Hematopoietic multipotent progenitor cell treated with erythropoietin and hydrocortisone succinate and interleukin-3 and kit ligand, for 17 days (in vitro differentiated cells): Measurements from ENCODE around the gene HOXA1.

Source experiments
- DNase-seq: peaks from one replicate; pipeline ENCODE4 v3.0.0-alpha.2; 2015; ENCODE audit warnings: low spot score

The HOXA1 gene

DNA sequence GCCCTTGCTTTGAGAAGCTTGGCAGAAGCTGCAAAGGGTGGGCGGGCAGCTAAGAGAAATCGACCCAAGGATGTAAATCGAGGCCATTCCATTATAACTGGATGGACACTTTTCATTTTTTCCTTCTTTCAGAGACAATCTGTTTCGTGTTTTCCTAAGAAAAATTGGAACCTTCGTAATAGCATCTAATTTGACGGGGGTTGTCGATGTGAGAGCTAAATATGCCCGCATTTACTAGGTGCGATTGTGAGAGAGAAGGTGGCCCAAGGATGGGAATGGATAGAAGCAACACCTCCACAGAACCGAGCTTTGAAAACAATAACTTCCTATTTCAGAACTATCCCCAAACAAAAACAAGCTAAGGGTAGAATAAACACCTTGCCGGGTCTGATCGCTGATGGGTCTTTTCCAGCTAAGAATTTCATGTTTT is 35.6 kb upstream of the HOXA1 start:
- no peak for DNase-seq

- peak; percentile 33 for DNase-seq
Measured at GRCh38 chr7:27130540-27131389, 35.0 kb upstream of the HOXA1 start, which contains the start of gene HOXA4. TSS of gene HOXA4 (minus strand) at chr7:27130757. CDS start at chr7:27130733, 24 bp downstream.

DNA sequence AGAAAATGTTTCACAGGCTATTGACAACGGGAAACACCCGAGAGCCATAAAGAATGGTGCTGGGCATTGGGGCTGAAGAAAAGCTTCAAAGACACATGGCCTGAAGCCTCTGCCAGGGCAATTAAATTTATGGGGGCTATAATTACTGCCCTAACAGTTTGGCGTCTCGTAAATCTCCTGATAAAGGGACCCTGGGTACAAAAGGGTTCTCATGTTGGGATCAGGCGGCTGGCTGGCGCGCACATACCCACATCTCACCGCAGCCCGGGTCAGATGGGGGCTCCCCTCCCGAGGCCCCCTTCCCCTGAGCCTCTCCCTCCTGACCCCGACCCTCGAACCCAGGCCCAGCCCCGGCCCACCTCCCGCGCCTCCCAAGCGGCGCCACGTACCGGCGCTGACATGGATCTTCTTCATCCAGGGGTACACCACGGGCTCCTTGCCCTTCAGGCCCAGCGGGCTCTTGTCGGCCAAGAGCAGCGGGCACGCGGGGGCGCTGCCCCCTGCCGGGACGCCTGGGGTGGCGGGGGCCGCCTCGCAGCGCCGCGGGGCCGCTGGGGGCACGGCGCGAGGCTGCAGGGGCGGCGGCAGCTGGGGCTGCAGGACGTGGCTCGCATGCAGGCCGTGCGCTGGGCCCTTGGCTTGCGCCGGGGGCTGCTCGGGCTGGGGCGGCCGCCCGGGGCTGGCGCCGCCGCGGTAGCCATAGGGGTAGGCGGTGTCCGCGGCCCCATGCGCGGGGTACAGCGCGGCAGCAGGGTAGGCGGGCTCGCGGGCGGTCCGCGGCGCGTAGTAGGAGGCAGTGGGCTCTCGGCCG is 34.1 kb upstream of the HOXA1 start:
- DNase-seq: no peak

DNA sequence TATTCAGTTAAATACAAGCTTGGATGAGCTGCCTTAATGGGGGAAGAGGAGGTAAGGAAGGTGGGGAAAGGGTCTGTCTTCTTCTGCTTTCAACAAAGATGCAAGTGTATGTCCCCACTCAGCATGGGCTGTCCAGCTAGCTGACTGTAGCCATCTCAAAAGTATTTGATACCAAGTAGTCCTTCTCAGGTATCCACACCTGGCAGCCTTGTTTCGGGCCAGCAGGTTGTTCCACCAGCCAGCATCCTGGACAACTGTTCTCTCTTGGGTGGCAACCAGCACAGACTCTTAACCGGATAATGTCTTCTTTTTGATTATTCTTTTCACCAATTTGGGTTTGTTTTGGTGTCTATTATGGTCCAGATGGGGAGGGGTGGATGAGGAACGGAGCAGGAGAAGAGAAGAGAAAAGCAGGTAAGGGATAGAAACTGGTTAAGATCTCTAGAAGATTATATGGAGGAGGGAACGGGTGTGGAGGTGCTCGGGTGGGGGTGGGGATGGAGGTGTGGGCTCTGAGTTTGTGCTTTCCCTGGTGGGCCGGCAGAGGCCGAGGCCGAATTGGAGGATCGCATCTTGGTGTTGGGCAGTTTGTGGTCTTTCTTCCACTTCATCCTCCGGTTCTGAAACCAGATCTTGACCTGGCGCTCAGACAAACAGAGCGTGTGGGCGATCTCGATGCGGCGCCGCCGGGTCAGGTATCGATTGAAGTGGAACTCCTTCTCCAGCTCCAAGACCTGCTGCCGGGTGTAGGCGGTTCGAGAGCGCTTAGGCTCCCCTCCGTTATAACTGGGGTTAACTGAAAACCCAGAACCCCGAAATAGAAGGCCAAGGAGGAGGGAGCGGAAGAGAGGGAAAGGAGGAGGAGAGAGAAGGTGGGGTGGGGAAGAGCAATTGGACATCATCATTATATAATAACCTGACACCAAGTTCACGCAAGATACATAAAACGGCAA is 33.3 kb upstream of the HOXA1 start:
- no peak for DNase-seq

DNA sequence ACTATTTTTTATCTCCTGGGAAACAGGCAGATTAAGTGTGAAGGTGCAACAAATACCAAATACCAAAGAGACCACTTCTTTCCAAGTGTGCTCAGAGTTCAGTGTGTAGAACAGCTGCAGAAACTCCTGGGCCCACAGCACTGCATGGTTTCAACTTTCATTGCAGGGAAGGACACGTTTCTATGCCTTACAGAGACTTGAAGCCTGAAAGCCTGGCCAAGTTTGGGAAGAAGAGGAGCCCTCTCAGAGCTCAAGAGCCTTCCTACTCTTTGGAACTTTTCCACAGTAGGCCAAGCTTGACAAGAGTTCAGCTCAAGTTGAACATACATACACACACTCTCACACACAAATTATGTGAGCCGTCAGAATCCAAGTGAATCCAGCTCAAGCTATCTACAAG is 32.2 kb upstream of the HOXA1 start:
- no peak for DNase-seq

- no peak for DNase-seq
Measured at GRCh38 chr7:27126596-27127327, 31.0 kb upstream of the HOXA1 start.

DNA sequence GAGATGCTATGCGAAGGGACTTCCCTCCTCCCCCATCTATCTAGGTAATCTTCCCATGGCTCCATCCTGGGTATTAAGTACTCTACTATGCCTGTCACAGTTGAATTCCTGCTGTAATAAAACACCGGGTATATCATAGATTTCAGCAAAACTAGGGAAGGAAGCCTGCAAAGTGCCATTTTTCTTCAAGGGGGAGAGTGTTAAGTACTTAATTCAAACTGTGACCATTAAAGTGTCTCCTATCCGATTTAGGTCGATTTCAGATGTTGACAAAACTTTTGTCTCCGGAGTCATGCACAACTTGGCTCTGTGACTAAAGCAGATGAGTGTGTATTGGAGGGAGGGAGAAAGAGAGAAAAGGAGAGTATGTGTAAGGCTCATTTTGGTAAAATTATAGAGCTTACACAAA is 30.2 kb upstream of the HOXA1 start:
- no peak for DNase-seq

DNA sequence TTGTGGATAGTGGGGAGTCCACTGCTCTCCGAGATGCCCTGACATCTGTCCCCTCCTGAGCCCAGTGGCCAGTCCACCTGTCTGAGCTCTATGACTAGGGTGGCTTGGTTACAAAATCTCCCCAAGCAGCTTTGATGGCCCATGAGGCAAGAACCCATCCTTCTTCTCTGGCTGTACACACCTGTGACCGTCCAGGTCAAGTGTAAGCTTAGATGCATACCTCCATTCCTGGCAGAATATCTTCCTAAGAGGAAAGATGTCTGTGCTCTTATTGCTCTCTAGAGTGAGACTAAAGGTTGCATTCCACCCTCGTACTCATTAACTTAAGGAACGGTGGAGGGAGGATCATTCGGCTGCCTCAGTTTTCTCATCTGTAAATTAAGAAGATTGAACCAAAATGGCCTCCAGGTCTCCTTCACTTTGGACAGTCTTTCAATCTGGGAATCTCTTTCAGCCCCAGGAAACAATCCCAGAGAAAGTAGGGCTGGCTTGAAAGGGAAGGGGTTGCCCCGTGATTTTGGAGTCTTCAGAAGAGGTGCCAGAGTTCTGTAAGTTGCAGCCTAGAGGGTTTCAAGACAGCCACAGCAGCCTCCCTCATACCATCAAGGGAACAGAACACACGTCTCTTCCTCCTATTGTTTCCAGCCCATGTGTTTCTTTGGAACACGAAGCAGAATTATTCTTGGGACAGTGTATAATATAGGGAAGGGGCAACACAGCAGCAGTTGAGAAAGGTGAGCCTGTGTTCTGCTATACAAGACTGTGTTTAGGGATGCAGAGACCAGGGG is 29.3 kb upstream of the HOXA1 start:
- no peak for DNase-seq

GRCh38 chr7:27124096-27124901 is 28.5 kb upstream of the HOXA1 start:
- DNase-seq: no peak

- DNase-seq: no peak
Measured at GRCh38 chr7:27123477-27124053, 27.8 kb upstream of the HOXA1 start.

DNA sequence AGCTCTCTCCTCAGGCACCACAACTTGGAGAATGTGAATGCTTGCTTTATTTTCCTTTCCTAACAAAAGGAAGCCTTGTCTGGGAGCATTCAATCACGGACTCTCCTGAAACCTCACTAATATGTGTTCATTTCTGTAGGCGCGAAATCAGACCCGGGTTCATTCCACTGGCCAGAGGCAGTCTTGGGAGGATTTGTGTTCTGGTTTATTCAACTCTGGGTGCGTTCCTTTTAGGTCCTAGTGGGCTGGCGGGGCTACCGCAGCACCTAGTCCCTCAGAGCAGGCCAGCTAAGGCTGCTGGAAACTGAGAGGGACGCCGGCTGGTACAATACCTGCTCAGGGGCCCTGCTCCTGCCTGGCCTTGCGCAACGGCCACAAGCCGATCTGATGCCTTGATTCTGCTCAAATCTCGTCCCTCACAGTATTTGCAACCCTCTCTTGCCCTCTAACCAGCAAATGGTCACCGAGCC is 27.2 kb upstream of the HOXA1 start:
- DNase-seq: no peak

DNA sequence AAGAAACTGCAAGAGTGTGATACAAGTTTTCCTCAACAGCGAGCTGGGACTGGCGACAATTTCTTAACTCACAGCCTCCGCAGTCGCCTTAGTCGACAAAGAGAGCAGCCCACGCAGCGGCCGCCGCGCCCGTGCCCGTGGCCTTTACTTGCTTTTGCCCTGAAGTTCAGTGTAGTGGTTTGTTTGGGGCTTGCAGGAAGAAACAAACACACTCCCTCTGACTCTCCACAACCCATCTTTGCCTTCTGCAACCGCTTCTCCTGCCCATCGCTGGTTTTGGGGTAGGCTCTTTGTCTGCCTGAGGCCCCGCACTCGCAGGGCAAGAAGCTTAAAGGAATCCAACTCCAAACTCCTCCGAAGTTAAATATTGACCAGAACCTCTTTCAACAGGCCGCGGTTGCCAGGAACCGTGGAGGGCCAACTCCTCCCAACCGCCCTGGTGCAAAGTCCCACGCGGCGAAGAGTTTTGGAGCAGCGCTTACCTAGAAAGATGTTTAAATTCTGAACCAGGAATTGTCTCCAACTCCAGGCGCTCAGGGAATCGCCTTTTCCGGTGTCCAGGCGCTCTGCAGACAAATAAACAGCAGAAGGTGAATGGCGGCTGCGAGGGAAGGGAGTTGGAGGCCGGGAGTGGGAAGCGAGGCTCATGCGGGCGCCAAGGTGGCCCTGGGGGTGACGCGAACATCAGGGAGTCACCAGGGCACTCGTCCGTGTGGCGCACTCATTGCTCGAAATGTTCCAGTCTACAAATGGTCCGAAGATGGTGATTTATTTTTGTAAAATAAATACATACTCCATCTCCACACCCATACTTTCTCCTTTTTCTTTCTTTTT is 26.5 kb upstream of the HOXA1 start:
- no peak for DNase-seq

GRCh38 chr7:27121684-27122076 is 25.9 kb upstream of the HOXA1 start:
- no peak for DNase-seq

DNA sequence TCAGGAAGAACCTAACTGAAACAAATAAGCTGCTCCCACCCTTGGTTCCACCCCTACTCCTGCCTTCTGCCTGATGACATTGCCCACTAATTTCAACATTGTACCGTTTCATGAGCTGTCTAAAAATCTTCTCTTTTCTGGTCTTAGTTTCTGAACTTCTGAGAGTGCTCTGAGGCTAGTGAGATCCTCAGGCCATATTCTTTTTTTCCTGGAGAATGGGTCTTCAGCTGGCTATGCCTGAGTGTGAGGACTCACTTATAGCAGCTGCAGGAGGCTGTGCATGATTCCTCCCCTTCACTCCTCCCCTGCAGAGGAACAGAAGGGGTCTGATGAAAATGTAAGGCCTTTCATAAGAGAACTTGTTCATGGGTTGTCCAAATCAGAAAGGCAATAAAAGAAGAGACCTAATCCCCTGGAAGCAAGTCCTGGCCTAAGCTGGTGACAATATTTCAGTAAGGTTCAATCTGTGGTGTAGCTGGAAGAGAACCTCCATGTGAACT is 23.7 kb upstream of the HOXA1 start:
- DNase-seq: no peak

- DNase-seq: no peak
Measured at GRCh38 chr7:27118580-27118979, 22.8 kb upstream of the HOXA1 start.

DNA sequence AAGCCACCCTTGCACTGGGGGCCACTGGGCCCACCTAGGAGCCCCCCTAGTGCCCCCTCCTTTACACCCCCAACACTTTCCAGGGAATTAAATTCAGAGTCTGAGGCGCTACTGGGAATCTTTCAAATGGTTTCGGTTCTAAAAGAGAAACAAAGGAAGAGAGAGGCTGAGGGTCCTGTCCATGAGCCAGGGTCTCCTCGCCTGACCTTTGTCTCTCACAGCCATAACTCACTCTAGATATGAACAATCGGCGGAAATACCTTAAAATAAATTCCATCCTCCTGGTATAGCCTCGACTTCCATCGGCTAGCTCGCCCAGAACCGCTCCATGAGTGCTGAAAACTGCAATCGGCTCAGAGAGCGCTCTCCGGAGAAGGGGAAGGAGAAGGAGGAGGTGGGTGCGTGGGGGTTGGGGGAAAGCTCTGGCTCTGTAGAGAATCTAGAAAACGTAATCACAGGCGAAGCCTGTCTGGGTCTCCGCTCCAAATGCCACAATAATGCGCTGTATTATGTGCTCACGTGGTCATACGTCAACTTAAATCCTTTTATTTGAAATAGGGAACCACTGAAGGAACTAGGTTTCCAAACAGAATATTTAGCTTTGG is 22.2 kb upstream of the HOXA1 start:
- DNase-seq: no peak
